CD4-positive, CD25-positive, alpha-beta regulatory T cell (primary cell): ENCODE data around the gene LIPC. TPM values are rescaled to one million over a fixed set of nuclear protein-coding genes. Genes with fewer than 3 reads are reported as not detected.

Experiments used
- ATAC-seq, 2 donors: fragments of 150-1000 bp; cut with Tn5 transposase; one replicate each; pipeline ENCODE4 v1.10.0; 2021; ENCODE audit warnings: low read depth in 2 of 2, moderate number of reproducible peaks in 2 of 2, moderate library complexity in 1 of 2
- DNase-seq, 3 donors: peaks; one replicate each; pipeline versions ENCODE4 v3.0.0 to v3.0.0-alpha.2; 2012 to 2022; ENCODE audit warnings: mixed read lengths in 1 of 3
- H3K27ac ChIP-seq: one replicate; pipeline ENCODE4 v1.7.0; 2013; ENCODE audit warnings: mild to moderate bottlenecking, low read length; ENCODE audit not compliant: insufficient read depth, poor library complexity, severe bottlenecking
- H3K27me3 ChIP-seq: one replicate; pipeline ENCODE4 v1.7.0; 2013; ENCODE audit warnings: low read length; ENCODE audit not compliant: control insufficient read depth, insufficient read depth
- H3K36me3 ChIP-seq: one replicate; pipeline ENCODE4 v1.7.0; 2013; ENCODE audit warnings: mild to moderate bottlenecking, low read length, moderate library complexity; ENCODE audit not compliant: control insufficient read depth, insufficient read depth
- H3K4me1 ChIP-seq: 2 replicates; pipeline ENCODE4 v1.7.0; 2013; ENCODE audit warnings: mild to moderate bottlenecking, low read length; ENCODE audit not compliant: insufficient read depth, control insufficient read depth, poor library complexity, severe bottlenecking
- H3K4me3 ChIP-seq: one replicate; pipeline ENCODE4 v1.7.0; 2013; ENCODE audit warnings: low read depth, mild to moderate bottlenecking, low read length, moderate library complexity
- H3K9me3 ChIP-seq, 2 experiments: 1 replicate in 1 of 2; 2 replicates in 1 of 2; pipeline ENCODE4 v1.7.0; 2013; ENCODE audit warnings: low read length in 2 of 2, mild to moderate bottlenecking in 1 of 2, moderate library complexity in 1 of 2; ENCODE audit not compliant: control insufficient read depth in 2 of 2
- H3K27ac Mint-ChIP-seq, 3 donors: one replicate each; pipeline ENCODE4 v1.8.0; 2020 to 2022; ENCODE audit warnings: mild to moderate bottlenecking in 3 of 3, mixed read lengths in 3 of 3, moderate library complexity in 2 of 3
- H3K27me3 Mint-ChIP-seq: one replicate; pipeline ENCODE4 v1.8.0; 2022; ENCODE audit warnings: mild to moderate bottlenecking, mixed read lengths
- H3K36me3 Mint-ChIP-seq: one replicate; pipeline ENCODE4 v1.8.0; 2020; ENCODE audit warnings: mixed read lengths
- H3K4me1 Mint-ChIP-seq, 4 donors: one replicate each; pipeline ENCODE4 v1.8.0; 2020 to 2022; ENCODE audit warnings: mixed read lengths in 4 of 4, mild to moderate bottlenecking in 1 of 4
- H3K4me3 Mint-ChIP-seq, 4 donors: one replicate each; pipeline ENCODE4 v1.8.0; 2020 to 2022; ENCODE audit warnings: mild to moderate bottlenecking in 4 of 4, mixed read lengths in 4 of 4, moderate library complexity in 3 of 4
- H3K9me3 Mint-ChIP-seq, 7 donors: one replicate each; pipeline ENCODE4 v1.8.0; 2020 to 2022; ENCODE audit warnings: mixed read lengths in 7 of 7, mild to moderate bottlenecking in 3 of 7, moderate library complexity in 2 of 7
- polyA plus RNA-seq, 4 donors: library from polyadenylated mRNA; unstranded; fragments of 300-500 nt; fragmentation: Illumina TruSeq; gene quantifications; one replicate each; pipeline ENCODE4 v1.2.3, GENCODE V29; 2021
- total RNA-seq: library from RNA; stranded (reverse); gene quantifications from one replicate; pipeline ENCODE4 v1.2.3, GENCODE V29; 2022

LIPC gene
- total and polyA plus RNA-seq, 5 donors from 2014 or later, result 0.54 to 1.7 (median 1.6) TPM

DNA sequence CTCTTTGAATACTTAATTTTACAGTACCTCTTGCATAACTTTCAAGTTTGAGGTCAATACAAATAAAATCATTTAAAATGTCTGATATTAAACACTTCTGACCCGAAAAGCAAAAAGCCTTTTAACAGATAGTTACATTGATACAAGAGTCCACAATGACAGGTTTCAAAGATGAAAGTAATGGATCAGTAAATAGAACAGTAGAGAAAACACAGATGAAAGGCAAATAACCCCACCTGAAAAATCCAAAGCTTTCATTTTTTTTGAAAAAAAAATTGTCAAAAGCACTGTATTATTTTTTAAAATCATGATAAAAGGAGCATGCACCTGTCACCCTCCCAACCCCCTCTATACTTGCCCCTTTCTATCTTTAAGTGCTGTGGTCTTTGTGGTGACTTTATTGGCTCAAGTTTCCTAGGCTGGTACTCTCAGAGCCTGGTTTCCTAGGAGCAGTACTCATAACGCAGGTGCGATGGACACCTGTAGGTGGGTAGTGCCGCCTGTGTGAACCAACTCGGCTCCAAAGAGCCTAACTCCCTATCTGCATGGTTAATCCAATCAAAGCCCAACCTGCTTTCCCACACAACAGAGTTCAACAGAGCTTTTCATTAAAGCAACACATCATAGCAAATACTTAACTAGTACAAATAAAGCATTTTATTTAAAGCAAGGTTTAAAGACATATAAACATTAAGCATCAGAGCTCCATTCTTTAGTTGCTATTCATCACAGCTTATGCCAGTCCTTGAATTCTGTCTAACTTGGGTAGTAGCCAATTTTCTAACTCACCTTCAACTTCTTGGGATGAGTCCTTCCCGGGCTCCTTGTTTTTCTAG, 32.2 kb downstream of the LIPC start:
- Mint-ChIP-seq H3K4me3 (no peak overlapping the region), H3K4me1 (peaks cover 14 to 60% (median 27%) of the 10 kb centered on the region in 4 donors), H3K36me3 (no peaks in the 10 kb centered on the region), H3K9me3 (no peaks in the 10 kb centered on the region), H3K27ac (peak overlapping the region; percentile 30 to 52 (median 43)), H3K27me3 (no peaks in the 10 kb centered on the region)
- H3K27ac ChIP-seq, result no peak overlapping the region
- no peaks in the 10 kb centered on the region for H3K27me3 ChIP-seq
- H3K4me3 ChIP-seq, result no peak overlapping the region
- peaks cover 7% of the 10 kb centered on the region for H3K4me1 ChIP-seq
- no peaks in the 10 kb centered on the region for H3K36me3 ChIP-seq
- DNase-seq (peak in 1 of 3 donors; percentile 39), ATAC-seq (no peak)
- no peaks in the 10 kb centered on the region for H3K9me3 ChIP-seq

DNA sequence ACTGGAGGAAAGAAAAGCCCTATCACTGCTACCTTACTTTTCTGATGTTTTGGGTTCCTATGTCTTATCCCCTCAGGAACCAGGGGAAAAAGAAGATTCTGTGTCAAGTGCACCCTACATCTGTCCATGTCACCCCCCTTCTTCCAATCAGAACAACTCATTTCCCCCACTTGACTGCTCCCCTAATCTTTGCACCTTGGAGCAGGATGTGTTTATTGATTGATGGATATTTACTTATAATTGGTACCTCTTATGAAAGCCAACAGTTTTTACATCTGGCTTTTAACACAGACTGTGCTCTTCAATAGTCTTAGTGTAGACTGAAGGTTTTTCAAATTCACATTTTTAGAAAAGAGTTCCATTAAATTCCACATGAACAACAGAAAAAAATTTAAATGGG, 33.3 kb downstream of the LIPC start:
- peaks cover 10 to 53% (median 25%) of the 10 kb centered on the region in 4 donors for H3K4me1 Mint-ChIP-seq
- Histone ChIP-seq H3K36me3 (no peaks in the 10 kb centered on the region), H3K27me3 (no peaks in the 10 kb centered on the region), H3K9me3 (no peaks in the 10 kb centered on the region), H3K27ac (no peak overlapping the region), H3K4me1 (no peaks in the 10 kb centered on the region), H3K4me3 (no peak overlapping the region)
- H3K36me3 Mint-ChIP-seq, result no peaks in the 10 kb centered on the region
- H3K9me3 Mint-ChIP-seq, result no peaks in the 10 kb centered on the region
- H3K27ac Mint-ChIP-seq, result no peak overlapping the region
- H3K27me3 Mint-ChIP-seq, result no peaks in the 10 kb centered on the region
- H3K4me3 Mint-ChIP-seq, result no peak overlapping the region
- DNase-seq (no peak), ATAC-seq (no peak)

DNA sequence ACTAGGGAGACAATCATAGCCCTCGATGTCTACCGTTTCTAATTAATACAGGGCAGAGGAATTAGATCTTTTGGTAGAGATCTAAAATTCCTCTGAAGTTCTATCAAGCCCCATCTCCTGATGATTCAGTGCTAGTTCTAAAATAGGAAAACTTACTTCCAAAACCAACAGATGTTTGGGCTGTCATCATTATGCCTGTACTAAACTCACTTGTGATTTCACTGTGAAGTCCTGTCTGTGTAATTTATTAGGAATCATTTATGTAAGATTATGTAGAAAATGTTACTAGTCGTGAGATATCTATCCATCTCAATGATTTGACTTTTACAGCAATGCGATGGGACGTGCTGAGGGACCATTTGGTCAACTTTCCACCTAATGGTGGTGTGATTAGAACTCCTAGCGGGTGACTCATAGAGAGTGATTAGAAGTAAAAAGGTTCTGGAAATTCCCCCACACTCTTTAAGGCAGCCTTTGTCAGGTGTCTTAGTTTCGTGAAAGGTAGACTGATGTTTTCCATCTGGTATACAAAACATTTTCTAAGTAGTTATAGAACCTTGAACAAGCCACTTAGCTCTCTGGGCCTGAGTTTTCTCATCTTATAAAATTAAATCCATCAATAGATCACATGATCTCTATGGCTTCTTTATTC, 34.2 kb downstream of the LIPC start:
- Mint-ChIP-seq H3K27me3 (no peaks in the 10 kb centered on the region), H3K4me3 (no peak overlapping the region), H3K36me3 (no peaks in the 10 kb centered on the region), H3K4me1 (peaks cover 10 to 48% (median 28%) of the 10 kb centered on the region in 4 donors), H3K27ac (no peak overlapping the region), H3K9me3 (no peaks in the 10 kb centered on the region)
- no peaks in the 10 kb centered on the region for H3K27me3 ChIP-seq
- no peaks in the 10 kb centered on the region for H3K36me3 ChIP-seq
- H3K27ac ChIP-seq, result no peak overlapping the region
- no peaks in the 10 kb centered on the region for H3K9me3 ChIP-seq
- H3K4me3 ChIP-seq, result no peak overlapping the region
- no peaks in the 10 kb centered on the region for H3K4me1 ChIP-seq
- ATAC-seq (no peak), DNase-seq (no peak)

DNA sequence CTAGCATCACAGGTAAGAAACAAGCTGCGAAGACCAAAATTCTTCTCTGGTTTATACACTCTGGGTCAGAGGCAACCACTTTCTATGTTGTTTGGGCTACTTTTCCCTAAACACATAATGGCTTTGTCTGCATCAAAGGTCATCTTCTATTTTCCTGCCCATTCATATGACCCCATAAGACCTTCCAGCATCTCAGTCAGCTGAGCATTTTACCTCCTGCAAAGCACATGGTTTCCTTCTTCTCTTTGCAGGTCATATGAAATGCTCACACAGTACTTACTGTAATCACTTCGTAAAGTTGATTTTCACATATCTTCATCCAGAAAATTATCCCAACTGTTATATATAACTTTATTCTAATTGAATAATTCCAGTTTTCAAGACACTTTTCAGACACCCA, 34.8 kb downstream of the LIPC start:
- Mint-ChIP-seq H3K4me3 (no peak overlapping the region), H3K27ac (no peak overlapping the region), H3K27me3 (no peaks in the 10 kb centered on the region), H3K36me3 (no peaks in the 10 kb centered on the region), H3K4me1 (peaks cover 10 to 51% (median 28%) of the 10 kb centered on the region in 4 donors), H3K9me3 (no peaks in the 10 kb centered on the region)
- no peaks in the 10 kb centered on the region for H3K27me3 ChIP-seq
- H3K4me1 ChIP-seq, result no peaks in the 10 kb centered on the region
- no peak for DNase-seq
- H3K4me3 ChIP-seq, result no peak overlapping the region
- no peak overlapping the region for H3K27ac ChIP-seq
- no peaks in the 10 kb centered on the region for H3K9me3 ChIP-seq
- no peak for ATAC-seq
- no peaks in the 10 kb centered on the region for H3K36me3 ChIP-seq

DNA sequence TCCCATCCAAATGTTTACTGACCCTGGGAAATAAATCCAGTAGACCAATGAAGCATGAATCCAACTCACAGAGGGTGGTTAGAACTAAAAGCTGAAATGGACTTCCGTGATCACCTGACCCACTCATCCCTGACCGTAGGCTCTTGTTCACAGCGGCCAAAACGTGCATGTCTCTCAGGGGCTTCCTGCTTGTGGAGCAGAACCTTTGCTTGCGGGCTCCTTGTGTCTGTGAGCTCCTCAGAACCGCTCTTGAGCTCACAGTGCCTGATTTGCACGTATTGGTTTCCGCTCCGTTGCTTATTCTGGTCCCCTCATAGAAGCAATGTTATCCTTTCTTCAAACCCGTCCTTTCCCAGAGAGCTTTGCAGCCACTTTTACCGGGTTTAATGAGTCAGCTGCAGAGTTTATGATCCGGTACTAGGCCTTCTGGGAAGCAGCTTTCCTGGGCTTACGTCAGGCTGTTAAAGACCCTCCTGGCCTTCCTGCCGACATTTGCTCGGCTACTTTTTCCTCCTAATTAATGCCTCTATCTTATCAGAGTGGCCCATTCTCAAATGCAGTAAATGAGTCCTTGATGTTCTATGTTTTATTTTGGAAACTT, 35.4 kb downstream of the LIPC start:
- no peak overlapping the region for H3K27ac ChIP-seq
- Mint-ChIP-seq H3K4me3 (no peak overlapping the region), H3K4me1 (peaks cover 10 to 50% (median 25%) of the 10 kb centered on the region in 4 donors), H3K9me3 (no peaks in the 10 kb centered on the region), H3K36me3 (no peaks in the 10 kb centered on the region), H3K27ac (peak overlapping the region in 2 of 3 donors; percentile 20 to 56), H3K27me3 (no peaks in the 10 kb centered on the region)
- DNase-seq (no peak), ATAC-seq (no peak)
- H3K27me3 ChIP-seq, result no peaks in the 10 kb centered on the region
- H3K36me3 ChIP-seq, result no peaks in the 10 kb centered on the region
- peaks cover under 1% of the 10 kb centered on the region for H3K4me1 ChIP-seq
- H3K4me3 ChIP-seq, result no peak overlapping the region
- H3K9me3 ChIP-seq, result no peaks in the 10 kb centered on the region

DNA sequence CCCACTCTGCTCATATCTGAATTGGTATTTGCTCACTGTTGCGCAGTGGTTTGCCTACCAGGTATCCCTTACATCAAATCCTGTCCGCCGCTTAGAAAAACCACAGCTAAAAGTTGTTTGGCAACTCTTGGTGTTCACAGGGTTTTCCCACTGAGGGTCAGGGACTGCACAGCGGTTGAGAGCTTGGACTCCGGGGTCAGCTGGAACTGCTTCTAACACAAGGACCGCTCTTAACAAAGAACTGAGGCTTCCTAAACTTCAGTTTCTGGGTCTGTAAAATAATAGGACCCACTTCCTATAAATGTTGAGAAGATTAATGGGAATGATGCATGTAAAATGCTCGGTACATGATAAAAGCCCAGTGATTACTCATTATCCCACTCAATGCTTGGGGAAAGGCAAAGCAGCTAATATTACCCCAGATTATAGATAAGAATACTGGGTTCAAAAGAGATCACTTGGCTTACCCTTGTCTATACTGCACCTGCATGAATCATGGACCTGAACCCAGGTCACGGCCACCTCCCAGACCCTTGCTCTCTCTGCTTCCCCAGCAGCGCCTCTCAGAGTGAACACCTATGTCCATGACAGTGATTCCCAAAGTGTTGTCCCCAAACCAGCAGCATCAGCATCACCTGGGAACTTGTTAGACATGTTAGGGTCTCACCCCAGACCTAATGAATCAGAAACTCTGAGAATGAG, 36.1 kb downstream of the LIPC start:
- Mint-ChIP-seq H3K27ac (peak overlapping the region in 2 of 3 donors; percentile 15 to 83), H3K4me1 (peaks cover 10 to 48% (median 24%) of the 10 kb centered on the region in 4 donors), H3K36me3 (no peaks in the 10 kb centered on the region), H3K9me3 (no peaks in the 10 kb centered on the region), H3K4me3 (peak overlapping the region in 1 of 4 donors; percentile 4), H3K27me3 (no peaks in the 10 kb centered on the region)
- Histone ChIP-seq H3K27ac (no peak overlapping the region), H3K27me3 (no peaks in the 10 kb centered on the region), H3K36me3 (no peaks in the 10 kb centered on the region), H3K4me1 (peaks cover 7% of the 10 kb centered on the region), H3K9me3 (no peaks in the 10 kb centered on the region), H3K4me3 (no peak overlapping the region)
- no peak for DNase-seq
- ATAC-seq, result no peak

DNA sequence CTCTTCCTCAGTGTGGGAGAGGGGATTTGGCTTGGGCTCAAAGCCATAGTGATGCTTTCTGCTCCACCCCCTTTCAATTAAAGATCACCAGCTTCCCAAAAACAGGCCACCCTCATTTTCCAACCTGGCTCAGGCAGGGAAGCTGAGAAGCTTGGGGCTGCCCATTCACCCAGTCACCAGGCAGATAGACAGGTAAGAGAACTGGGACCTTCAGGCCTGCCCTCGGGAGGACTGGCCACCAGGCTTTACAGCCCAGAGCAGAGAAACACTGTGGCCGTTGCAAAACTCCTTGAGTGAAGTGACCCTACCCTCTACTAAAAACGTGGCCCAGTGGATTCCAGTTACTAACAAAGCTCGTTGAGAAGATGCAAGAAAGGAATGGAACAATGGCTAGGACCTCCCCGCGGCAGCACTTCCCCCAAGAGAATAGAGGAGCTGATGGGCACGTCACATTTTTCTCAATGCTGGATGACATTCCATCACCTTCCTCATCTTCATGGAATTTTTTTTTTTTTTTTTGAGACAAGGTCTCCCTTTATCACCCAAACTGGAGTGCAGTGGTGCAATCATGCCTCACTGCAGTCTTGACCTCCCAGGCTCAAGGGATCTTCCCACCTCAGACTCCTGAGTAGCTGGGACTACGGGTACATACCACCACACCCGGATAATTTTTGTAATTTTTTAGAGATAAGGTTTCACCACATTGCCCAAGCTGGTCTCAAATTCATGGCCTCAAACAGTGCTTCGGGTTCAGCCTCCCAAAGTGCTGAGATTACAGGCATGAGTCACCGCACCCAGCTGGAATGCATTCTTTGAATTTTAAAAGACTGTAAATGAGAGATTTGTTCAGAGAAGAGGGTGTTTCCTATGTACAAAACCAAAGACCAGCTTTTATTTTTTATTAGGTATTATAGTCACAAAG, 37.9 kb downstream of the LIPC start:
- Histone ChIP-seq H3K4me1 (peaks cover 25% of the 10 kb centered on the region), H3K4me3 (no peak overlapping the region), H3K36me3 (no peaks in the 10 kb centered on the region), H3K27me3 (no peaks in the 10 kb centered on the region), H3K9me3 (no peaks in the 10 kb centered on the region), H3K27ac (no peak overlapping the region)
- H3K4me3 Mint-ChIP-seq, result no peak overlapping the region
- peaks cover 11 to 49% (median 23%) of the 10 kb centered on the region in 4 donors for H3K4me1 Mint-ChIP-seq
- no peaks in the 10 kb centered on the region for H3K27me3 Mint-ChIP-seq
- peak in 1 of 3 donors; percentile 82 for DNase-seq
- H3K36me3 Mint-ChIP-seq, result no peaks in the 10 kb centered on the region
- H3K27ac Mint-ChIP-seq, result peak overlapping the region in 2 of 3 donors; percentile 46 to 60
- H3K9me3 Mint-ChIP-seq, result no peaks in the 10 kb centered on the region
- ATAC-seq, result peak in 1 of 2 donors; percentile 36
